HL-60/S4 treated with retinoic acid at 250 ng/mL for 4 days and 3 days (cell line): Measurements from ENCODE around the gene PPP6R2.
"Not testable (repeated sequence)": the region's sequence is repeated elsewhere in the genome, so short reads cannot be mapped to it uniquely, and the experiment has no call there.

ENCODE experiments used
- in situ Hi-C: fragments of 300-500 bp; cut with MboI; formaldehyde crosslinking; loops from 2 replicates; pipeline ENCODE4 v1.7.0; 2022; ENCODE audit warnings: low sequenced_read_pairs

The PPP6R2 gene

DNA sequence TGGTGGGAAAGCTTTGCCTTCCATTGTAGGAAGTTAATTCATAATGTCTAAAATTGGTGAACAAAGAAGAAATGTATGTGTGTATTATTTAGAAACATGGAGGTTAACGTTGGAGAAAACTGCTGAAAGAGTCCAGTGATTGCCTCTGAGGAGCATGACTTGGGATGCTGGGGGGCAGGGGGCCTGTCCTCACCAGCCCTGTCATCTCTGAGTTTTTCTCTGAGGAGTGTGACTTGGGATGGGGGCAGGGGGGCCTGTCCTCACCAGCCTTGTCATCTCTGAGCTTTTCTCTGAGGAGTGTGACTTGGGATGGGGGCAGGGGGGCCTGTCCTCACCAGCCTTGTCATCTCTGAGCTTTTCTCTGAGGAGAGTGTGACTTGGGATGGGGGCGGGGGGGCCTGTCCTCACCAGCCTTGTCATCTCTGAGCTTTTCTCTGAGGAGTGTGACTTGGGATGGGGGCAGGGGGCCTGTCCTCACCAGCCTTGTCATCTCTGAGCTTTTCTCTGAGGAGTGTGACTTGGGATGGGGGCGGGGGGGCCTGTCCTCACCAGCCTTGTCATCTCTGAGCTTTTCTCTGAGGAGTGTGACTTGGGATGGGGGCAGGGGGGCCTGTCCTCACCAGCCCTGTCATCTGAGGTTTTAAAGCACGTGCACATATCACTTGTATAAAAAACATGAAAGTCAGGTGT is 54.4 kb downstream of the PPP6R2 start:
- in situ Hi-C loops: not testable (repeated sequence)

DNA sequence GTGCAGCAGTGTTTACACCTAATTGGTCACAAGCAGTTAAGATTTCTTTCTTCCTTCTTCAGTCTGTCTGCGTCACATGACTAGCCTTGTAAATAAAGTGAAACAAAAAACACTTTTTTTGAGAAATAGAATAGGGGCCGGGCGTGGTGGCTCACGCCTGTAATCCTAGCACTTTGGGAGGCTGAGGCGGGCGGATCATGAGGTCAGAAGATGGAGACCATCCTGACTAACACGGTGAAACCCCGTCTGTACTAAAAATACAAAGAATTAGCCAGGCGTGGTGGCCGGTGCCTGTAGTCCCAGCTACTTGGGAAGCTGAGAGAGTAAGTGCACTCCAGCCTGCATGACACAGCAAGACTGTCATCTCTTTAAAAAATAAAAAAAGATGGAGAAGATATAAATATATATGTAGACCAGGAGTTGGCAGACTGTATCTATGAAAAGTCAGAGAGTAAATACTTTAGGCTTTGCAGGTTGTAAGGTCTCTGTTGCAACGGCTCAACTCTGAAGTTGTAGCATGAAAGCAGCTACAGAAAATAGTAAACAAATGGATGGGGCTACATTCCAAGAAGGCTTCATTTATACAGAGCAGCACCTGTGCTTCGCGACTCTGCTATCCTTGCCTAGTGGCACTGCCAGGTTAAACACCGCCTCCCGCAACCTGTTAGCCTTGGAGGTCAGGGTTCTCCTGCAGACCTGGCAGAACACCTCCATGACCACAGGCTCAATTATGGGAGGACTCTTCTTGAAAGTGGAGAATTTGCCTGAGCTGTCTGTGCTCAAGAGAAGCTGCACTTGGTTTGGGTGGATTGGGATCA is 55.9 kb downstream of the PPP6R2 start:
- in situ Hi-C loops: no loop called here

- in situ Hi-C loops: no loop called here
Measured at GRCh38 chr22:50399751-50400331, 56.7 kb downstream of the PPP6R2 start.

DNA sequence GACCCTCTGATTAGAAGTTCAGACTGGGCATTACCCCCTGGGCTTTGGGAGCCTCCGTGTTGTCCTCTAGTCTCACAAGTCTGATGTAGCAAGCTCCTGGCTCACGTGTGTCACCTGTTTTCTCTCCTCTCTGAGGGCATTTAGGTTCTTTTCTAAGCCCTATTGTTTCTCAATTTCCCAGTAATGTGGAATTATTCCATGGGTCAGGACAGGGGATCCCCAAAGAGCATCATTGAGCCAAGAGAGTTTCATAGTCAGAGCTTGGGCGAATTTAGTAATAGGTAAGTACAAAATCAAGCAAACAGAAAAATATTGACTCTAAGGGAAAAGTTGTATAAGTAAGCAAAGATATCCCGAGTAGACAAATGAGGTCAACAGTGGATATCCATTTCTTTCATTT is 57.3 kb downstream of the PPP6R2 start:
- in situ Hi-C loops: no loop called here

DNA sequence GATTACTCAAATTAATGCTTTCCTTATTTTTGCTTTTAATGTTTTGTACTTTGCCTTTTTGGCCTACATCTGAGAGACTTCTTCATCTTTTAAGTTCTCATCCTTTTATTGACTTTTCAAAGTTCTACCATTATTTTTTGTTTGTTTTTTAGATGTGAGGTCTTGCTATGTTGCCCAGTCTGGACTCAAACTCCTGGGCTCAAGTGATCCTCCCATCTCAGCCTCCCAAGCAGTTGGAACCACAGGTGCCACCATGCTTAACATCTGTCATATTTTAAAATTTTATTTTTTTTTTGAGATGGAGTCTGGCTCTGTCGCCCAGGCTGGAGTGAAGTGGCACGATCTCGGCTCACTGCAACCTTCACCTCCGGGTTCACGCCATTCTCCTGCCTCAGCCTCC is 57.8 kb downstream of the PPP6R2 start:
- in situ Hi-C loops: no loop called here

DNA sequence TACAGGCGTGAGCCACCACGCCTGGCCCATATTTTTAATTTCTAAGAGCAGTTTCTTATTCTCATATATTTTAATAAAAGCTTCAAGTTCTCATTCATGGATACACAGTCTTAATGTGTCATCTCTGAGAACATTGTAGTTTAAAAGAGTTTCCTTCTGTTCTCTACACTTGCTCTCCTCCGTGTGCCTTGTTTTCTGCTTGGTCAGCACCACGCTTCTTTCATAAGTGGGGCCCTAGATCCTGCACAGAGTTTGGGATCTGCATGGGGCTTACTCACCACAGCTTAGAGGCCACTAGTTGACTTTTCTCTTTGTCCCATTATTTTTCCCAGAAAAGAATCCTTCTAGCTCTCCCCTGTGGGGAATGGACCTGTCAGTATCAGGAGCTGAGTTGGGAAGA is 58.8 kb downstream of the PPP6R2 start:
- in situ Hi-C loops: no loop called here

- in situ Hi-C loops: no loop called here
Measured at GRCh38 chr22:50403701-50404101, 60.6 kb downstream of the PPP6R2 start.

DNA sequence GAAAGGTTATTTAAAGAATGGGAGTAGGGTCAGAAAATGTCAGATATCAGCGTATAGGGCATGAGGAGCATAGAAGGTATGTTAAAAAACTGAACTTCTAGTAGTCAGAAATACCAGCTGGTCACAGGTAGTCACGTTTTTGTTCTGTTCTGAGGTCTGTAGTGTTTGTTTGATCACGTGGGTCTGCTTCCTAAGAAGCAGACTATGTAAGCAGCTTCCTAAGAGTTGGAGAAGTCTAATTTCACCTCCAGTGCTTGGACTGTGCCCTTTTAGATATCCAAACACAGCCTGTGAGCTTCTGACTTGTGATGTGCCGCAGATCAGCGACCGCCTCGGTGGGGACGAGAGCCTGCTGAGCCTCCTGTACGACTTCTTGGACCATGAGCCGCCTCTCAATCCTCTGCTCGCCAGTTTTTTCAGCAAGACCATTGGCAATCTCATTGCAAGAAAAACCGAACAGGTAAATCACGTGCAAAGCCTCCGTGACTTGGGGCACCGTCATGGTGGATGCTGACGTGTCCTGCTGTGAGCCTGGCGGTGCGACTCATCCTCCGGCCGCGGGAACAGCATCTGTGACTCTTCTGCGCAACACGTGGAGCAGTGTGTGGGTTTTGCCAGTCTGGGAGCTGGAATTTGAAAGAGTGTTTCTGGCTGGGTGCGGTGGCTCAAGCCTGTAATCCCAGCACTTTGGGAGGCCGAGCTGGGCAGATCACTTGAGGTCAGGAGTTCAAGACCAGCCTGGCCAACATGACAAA is 63.5 kb downstream of the PPP6R2 start:
- in situ Hi-C loops: no loop called here

DNA sequence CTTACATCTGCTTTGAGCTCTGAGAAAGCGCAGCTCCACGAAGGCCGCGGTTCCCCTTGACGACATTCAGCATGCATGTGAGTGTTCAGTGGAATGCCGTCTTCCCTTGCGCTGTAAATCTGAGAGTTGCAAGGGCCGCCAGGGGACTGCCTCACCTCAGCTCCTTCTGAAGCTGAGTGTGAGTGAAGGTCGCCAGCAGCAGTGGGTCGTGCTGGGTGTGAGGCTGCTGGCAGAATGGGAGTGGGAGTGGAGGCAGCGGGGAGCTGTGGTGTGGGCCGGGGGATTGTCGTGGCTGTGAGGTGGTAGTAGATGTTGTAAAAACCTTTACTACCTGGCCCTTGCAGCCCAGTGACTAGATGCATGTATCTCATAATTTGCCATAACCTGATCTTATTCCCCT is 65.2 kb downstream of the PPP6R2 start:
- in situ Hi-C loops: no loop called here

- in situ Hi-C loops: not testable (repeated sequence)
Measured at GRCh38 chr22:50408954-50409353, 65.8 kb downstream of the PPP6R2 start.

DNA sequence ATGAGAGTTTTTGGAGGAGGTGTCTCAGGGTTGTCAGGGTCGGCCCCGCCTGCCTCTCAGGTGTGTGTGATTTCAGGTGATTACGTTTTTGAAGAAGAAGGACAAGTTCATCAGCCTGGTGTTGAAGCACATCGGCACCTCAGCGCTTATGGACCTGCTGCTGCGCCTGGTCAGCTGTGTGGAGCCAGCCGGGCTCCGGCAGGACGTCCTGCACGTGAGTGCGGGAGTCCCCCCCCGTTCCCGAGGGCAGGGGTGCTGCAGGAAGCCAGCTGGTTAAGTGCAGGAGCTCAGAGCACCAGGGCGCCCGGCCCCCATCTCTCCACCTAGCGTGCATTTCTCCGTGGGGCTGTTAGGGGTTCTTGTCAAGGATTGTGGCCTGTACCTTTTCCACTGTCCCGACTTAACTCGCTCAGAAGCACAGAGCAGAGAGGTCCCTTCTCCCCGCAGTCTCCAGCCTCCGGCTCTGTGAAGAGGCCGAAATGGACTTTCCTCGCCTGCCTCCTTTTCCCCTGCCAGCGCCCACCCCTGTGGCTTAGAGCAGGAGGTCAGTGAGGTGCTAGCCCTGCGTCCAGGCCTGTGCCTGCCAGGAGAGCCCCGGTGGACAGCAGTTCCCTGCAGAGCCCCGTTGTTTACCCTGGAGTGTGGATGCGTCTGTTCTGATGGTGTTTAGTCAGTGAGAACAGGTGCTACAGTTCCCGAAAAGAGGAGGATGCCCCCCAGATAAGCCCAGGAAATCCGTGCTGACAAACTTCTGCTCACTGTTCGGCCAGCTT is 71.5 kb downstream of the PPP6R2 start:
- in situ Hi-C loops: no loop called here

- in situ Hi-C loops: no loop called here
Measured at GRCh38 chr22:50415426-50415825, 72.3 kb downstream of the PPP6R2 start.

DNA sequence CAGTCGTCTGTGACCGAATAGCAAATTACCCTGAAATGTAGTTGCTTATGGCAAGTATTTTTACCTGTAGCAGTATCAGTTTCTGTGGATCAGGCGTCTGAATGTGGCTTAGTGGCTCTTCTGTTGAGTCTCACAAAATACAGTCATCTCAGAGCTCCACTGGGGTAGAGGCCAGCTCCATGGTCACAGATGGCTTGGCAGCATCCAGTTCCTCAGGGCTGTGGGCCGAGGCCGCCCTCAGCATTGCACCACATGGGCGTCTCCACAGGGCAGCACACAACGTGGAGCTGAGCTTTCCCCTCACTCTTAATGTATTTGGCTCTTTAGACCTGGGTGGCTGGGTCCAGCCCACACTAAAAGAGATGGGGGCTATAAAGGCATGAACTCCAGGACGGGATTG is 73.9 kb downstream of the PPP6R2 start:
- in situ Hi-C loops: no loop called here

GRCh38 chr22:50417411-50418210 is 74.5 kb downstream of the PPP6R2 start:
- in situ Hi-C loops: no loop called here

DNA sequence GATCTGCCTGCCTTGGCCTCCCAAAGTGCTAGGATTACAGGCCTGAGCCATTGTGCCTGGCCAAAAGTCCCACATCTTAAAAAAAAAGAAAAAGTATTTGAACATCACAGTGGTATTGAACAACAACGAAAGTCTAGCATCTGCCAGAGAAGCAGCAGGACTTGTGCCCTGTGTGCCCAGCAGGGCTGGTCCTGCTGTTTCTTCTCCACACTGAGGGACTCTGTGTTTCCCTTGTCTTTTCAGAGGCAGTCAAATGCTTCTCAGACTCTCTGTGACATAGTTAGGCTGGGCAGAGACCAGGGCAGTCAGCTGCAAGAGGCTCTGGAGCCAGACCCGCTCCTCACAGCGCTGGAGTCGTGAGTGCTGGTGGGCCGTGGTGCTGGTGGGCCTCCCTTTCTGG is 75.5 kb downstream of the PPP6R2 start:
- in situ Hi-C loops: no loop called here

GRCh38 chr22:50419116-50419515 is 76.0 kb downstream of the PPP6R2 start:
- in situ Hi-C loops: no loop called here

DNA sequence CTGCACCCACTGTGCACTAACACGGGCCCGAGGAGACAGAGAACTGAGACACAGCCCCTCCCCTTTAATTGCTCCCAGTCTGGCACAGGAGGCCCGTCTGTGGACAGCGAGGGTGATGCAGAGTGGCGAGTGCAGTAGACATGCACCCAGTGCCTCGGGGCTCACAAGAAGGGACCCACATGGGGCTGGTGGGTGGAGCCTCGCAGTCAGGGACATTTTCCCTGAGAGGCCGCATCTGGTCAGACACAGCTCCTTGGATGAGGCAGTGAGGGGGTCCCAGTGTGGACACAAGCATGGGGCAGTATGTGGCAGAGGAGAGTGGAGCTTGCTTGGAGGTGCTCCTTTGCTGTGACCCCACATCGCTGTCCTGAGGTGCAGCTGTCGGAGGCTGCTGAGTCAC is 76.9 kb downstream of the PPP6R2 start:
- in situ Hi-C loops: no loop called here

DNA sequence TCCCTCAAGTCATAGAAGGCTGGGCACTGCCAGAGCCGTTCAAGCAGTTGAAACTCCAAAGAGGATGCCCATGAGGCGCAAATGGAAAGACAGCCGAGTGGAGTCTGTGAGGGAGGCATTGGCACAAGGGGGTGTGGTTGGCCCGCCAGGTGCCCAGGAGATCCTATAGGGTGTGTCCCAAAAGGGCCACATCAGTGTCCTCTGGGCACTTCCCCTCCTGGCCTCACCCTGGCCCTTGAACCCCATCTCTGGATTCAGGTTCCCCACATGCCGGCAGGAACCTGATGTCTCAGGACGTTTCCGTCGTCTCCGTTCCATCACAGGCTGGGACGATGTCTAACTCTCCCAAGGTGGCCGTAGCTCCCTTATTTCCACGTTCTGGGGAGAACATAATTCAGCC is 77.5 kb downstream of the PPP6R2 start:
- in situ Hi-C loops: no loop called here

- in situ Hi-C loops: no loop called here
Measured at GRCh38 chr22:50422046-50422445, 78.9 kb downstream of the PPP6R2 start.
